Ishikawa (cell line): Measurements from ENCODE around the gene GRIK1.

ENCODE experiments used
- CEBPB ChIP-seq: IDR thresholded peaks from 2 replicates; pipeline ENCODE4 v1.6.1; 2012
- CREB1 ChIP-seq: IDR thresholded peaks from 2 replicates; pipeline ENCODE4 v1.6.1; 2012; ENCODE audit warnings: low read depth
- EGR1 ChIP-seq: IDR thresholded peaks from 2 replicates; pipeline ENCODE4 v1.6.1; 2012
- EP300 ChIP-seq: IDR thresholded peaks from 2 replicates; pipeline ENCODE4 v1.6.1; 2012; ENCODE audit warnings: borderline replicate concordance
- FOXM1 ChIP-seq: IDR thresholded peaks from 2 replicates; pipeline ENCODE4 v1.6.1; 2012; ENCODE audit warnings: low read depth, borderline replicate concordance
- NFIC ChIP-seq: IDR thresholded peaks from 2 replicates; pipeline ENCODE4 v1.6.1; 2012
- RAD21 ChIP-seq: IDR thresholded peaks from 2 replicates; pipeline ENCODE4 v1.6.1; 2012; ENCODE audit warnings: low read depth
- TAF1 ChIP-seq: IDR thresholded peaks from 2 replicates; pipeline ENCODE4 v1.6.1; 2012; ENCODE audit warnings: low read depth, mild to moderate bottlenecking
- TCF12 ChIP-seq: IDR thresholded peaks from 2 replicates; pipeline ENCODE4 v1.6.1; 2012; ENCODE audit warnings: low read depth
- TEAD4 ChIP-seq: IDR thresholded peaks from 2 replicates; pipeline ENCODE4 v1.6.1; 2012
- YY1 ChIP-seq: IDR thresholded peaks from 2 replicates; pipeline ENCODE4 v1.6.1; 2012; ENCODE audit warnings: low read depth
- ZBTB7A ChIP-seq: IDR thresholded peaks from 2 replicates; pipeline ENCODE4 v1.6.1; 2012; ENCODE audit warnings: low read depth
- TF ChIP-seq, protein P1 (sequence below): IDR thresholded peaks from 2 replicates; pipeline ENCODE4 v1.6.1; 2012
- TF ChIP-seq, protein P2 (sequence below): IDR thresholded peaks from 2 replicates; pipeline ENCODE4 v1.6.1; 2012; ENCODE audit warnings: low read depth, mild to moderate bottlenecking
- TF ChIP-seq, protein P3 (sequence below): IDR thresholded peaks from 2 replicates; pipeline ENCODE4 v1.6.1; 2012

Gene GRIK1

DNA sequence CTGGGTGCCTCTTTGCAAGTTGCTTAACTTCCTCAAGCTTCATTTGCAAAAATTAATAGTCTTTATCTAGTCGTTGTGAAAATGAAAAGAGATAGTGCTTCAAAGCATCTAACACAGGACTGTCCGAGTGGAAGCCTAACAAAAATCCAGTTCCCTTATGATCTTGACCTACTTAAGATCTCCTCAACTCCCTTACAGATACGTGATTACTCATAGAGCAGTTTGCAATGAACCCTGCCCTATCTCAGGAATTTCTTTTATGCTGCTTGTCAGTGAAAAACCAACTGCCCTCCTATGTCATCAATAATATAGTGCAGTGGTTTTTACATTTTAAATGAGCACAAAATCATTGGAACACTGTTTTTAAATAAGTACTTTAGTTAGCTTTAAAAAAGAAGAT is 326.8 kb downstream of the GRIK1 start:
- no peak for TF ChIP-seq ZBTB7A
- no peak for TF ChIP-seq CREB1
- no peak for TF ChIP-seq NFIC
- no peak for TF ChIP-seq TCF12

DNA sequence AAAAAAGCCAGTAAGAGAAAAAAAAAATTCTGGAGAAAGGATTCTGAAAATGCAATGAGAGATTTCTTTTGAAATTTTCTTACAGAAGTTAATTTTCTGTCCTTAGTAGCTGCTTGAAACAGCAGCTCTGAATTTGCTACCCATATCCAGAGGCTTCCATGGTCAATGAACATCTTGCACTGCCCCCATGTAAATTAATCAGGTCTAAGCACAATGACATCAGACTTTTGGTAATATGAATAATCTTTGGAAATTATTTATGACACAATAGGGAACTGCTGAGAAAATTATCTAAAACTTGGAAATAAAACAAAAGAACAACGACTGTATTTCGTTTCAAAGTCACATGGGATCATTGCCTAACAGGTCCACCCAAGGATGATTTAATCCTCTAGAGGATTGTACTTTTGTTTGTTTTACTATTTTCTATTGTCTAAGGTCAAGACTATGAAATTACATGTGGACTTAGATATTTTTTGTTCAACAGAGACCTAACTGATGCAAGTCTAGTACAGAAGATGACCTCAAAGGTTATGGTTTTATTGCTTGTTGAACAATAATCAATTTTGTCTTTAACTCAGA is 328.9 kb downstream of the GRIK1 start:
- TF ChIP-seq ZBTB7A = no peak
- TF ChIP-seq RAD21 = no peak
- TF ChIP-seq TCF12 = no peak
- no peak for TF ChIP-seq TEAD4
- TF ChIP-seq, protein P1, sequence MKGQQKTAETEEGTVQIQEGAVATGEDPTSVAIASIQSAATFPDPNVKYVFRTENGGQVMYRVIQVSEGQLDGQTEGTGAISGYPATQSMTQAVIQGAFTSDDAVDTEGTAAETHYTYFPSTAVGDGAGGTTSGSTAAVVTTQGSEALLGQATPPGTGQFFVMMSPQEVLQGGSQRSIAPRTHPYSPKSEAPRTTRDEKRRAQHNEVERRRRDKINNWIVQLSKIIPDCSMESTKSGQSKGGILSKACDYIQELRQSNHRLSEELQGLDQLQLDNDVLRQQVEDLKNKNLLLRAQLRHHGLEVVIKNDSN = no peak
- TF ChIP-seq, protein P2, sequence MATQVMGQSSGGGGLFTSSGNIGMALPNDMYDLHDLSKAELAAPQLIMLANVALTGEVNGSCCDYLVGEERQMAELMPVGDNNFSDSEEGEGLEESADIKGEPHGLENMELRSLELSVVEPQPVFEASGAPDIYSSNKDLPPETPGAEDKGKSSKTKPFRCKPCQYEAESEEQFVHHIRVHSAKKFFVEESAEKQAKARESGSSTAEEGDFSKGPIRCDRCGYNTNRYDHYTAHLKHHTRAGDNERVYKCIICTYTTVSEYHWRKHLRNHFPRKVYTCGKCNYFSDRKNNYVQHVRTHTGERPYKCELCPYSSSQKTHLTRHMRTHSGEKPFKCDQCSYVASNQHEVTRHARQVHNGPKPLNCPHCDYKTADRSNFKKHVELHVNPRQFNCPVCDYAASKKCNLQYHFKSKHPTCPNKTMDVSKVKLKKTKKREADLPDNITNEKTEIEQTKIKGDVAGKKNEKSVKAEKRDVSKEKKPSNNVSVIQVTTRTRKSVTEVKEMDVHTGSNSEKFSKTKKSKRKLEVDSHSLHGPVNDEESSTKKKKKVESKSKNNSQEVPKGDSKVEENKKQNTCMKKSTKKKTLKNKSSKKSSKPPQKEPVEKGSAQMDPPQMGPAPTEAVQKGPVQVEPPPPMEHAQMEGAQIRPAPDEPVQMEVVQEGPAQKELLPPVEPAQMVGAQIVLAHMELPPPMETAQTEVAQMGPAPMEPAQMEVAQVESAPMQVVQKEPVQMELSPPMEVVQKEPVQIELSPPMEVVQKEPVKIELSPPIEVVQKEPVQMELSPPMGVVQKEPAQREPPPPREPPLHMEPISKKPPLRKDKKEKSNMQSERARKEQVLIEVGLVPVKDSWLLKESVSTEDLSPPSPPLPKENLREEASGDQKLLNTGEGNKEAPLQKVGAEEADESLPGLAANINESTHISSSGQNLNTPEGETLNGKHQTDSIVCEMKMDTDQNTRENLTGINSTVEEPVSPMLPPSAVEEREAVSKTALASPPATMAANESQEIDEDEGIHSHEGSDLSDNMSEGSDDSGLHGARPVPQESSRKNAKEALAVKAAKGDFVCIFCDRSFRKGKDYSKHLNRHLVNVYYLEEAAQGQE = no peak
- no peak for TF ChIP-seq FOXM1
- no peak for TF ChIP-seq CEBPB
- no peak for TF ChIP-seq NFIC

DNA sequence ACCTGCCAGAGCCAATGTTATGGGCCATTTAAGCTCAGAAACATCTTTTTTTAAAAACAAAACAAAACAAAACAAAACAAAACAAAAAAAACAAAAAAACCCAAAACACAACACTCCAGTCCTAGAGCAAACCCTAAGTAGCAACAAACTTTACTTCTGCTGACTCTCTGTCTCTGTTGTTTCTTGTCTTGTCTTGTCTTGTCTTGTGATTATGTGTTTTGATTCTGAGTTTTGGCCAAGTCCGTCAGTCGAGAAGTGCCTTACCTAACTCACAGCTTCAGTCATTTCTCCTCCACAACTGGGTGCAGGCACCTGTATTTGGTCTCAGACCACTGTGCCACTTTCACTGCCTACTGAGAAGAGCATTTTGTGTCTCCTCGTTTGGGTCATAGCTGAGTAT is 333.2 kb downstream of the GRIK1 start:
- TF ChIP-seq EP300 (no peak), YY1 (no peak), FOXM1 (no peak), NFIC (no peak), EGR1 (no peak), CREB1 (no peak), CEBPB (no peak), TEAD4 (no peak), TCF12 (no peak), ZBTB7A (no peak)
- TF ChIP-seq, protein P2 = no peak
- TF ChIP-seq, protein P1 = no peak
- TF ChIP-seq, protein P3, sequence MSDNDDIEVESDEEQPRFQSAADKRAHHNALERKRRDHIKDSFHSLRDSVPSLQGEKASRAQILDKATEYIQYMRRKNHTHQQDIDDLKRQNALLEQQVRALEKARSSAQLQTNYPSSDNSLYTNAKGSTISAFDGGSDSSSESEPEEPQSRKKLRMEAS = no peak

DNA sequence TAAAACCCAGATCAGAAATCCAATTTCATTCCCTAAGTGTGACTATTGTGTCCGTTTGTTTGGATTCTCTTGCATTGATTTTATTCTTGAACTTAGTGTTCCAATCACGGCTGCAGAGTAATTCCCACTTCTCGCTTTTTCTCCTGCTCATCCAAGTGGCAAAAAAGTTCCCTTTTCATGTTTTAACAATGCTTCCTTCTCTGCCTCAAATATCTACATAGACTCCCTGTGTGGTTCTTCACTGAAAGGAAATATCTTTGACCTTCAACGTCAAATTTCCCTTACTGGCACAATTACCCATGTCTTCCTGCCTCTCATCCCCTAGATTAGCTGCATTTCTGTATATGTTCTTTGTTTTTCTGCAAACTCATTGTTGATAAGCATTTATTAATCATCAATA is 335.7 kb downstream of the GRIK1 start:
- TF ChIP-seq NFIC = no peak
- no peak for TF ChIP-seq RAD21
- TF ChIP-seq, protein P3 = no peak
- TF ChIP-seq, protein P2 = no peak
- no peak for TF ChIP-seq TAF1
- TF ChIP-seq ZBTB7A = no peak
- no peak for TF ChIP-seq YY1
- TF ChIP-seq FOXM1 = no peak
- TF ChIP-seq EP300 = no peak

DNA sequence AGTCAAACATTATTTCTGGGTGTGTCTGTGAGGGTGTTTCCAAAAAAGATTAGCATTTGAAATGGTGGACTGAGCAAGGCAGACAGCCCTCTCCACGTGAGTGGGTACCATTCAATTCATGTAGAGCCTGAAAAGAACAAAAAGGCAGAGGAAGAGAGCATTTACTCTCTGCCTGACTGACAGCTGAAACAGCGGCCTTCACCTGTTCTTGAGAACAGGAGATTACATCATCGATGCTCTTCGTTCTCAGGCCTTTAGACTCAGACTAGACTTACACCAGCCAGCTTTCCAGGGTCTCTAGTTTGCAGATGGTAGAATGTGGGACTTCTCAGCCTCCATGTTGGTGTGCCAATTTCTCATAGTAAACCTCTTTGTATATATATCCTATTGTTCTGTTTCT is 338.7 kb downstream of the GRIK1 start:
- TF ChIP-seq TAF1 = no peak
- no peak for TF ChIP-seq RAD21
- no peak for TF ChIP-seq TEAD4
- no peak for TF ChIP-seq EGR1
- TF ChIP-seq EP300 = no peak
- TF ChIP-seq, protein P3 = no peak
- TF ChIP-seq CREB1 = no peak
- TF ChIP-seq TCF12 = no peak
- TF ChIP-seq NFIC = no peak
- TF ChIP-seq YY1 = no peak
- TF ChIP-seq CEBPB = no peak
- no peak for TF ChIP-seq FOXM1
